HL-60 (cell line): ENCODE results near the gene SH3BP5.
A peak's percentile ranks its signal among the peaks of the same experiment; 100 is the strongest.

Source experiments
- GABPA ChIP-seq: IDR thresholded peaks from 2 replicates; pipeline ENCODE4 v1.6.1; 2012; ENCODE audit warnings: low read depth
- POLR2AphosphoS5 ChIP-seq: IDR thresholded peaks from 2 replicates; pipeline ENCODE4 v1.6.1; 2012; ENCODE audit warnings: low read depth
- SPI1 ChIP-seq: IDR thresholded peaks from 2 replicates; pipeline ENCODE4 v1.6.1; 2012; ENCODE audit warnings: low read depth, mild to moderate bottlenecking, borderline replicate concordance
- TF ChIP-seq, protein P1 (sequence below): IDR thresholded peaks from one replicate; pipeline ENCODE4 v1.5.1; 2011; ENCODE audit warnings: low read length, control low read depth, inconsistent platforms; ENCODE audit not compliant: insufficient read depth
- TF ChIP-seq, protein P2 (sequence below): IDR thresholded peaks from 2 replicates; pipeline ENCODE4 v1.6.1; 2012; ENCODE audit warnings: low read depth; ENCODE audit not compliant: insufficient replicate concordance

DNA sequence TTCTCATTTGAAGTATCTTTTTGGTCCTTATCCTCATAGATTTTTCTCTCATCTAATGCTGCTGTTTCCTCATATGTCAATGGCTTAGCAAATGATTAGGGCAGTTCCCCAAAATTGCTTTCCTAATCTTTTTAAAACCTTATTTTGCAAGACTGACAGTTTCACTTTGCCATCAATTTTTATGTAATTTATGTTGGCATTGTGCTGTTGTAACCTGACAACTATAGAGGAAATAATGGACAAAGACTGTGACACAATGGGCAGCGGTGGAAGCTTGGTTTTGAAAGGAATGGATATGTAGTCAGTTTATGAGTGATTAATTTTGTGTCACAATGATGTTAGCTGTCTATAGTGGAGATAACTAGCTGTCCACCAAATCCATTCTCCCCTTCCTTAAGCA, 10.6 kb upstream of the SH3BP5 start:
- TF ChIP-seq, protein P1, sequence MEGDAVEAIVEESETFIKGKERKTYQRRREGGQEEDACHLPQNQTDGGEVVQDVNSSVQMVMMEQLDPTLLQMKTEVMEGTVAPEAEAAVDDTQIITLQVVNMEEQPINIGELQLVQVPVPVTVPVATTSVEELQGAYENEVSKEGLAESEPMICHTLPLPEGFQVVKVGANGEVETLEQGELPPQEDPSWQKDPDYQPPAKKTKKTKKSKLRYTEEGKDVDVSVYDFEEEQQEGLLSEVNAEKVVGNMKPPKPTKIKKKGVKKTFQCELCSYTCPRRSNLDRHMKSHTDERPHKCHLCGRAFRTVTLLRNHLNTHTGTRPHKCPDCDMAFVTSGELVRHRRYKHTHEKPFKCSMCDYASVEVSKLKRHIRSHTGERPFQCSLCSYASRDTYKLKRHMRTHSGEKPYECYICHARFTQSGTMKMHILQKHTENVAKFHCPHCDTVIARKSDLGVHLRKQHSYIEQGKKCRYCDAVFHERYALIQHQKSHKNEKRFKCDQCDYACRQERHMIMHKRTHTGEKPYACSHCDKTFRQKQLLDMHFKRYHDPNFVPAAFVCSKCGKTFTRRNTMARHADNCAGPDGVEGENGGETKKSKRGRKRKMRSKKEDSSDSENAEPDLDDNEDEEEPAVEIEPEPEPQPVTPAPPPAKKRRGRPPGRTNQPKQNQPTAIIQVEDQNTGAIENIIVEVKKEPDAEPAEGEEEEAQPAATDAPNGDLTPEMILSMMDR = no peak
- TF ChIP-seq GABPA (no peak), POLR2AphosphoS5 (no peak), SPI1 (peak; percentile 88)
- TF ChIP-seq, protein P2, sequence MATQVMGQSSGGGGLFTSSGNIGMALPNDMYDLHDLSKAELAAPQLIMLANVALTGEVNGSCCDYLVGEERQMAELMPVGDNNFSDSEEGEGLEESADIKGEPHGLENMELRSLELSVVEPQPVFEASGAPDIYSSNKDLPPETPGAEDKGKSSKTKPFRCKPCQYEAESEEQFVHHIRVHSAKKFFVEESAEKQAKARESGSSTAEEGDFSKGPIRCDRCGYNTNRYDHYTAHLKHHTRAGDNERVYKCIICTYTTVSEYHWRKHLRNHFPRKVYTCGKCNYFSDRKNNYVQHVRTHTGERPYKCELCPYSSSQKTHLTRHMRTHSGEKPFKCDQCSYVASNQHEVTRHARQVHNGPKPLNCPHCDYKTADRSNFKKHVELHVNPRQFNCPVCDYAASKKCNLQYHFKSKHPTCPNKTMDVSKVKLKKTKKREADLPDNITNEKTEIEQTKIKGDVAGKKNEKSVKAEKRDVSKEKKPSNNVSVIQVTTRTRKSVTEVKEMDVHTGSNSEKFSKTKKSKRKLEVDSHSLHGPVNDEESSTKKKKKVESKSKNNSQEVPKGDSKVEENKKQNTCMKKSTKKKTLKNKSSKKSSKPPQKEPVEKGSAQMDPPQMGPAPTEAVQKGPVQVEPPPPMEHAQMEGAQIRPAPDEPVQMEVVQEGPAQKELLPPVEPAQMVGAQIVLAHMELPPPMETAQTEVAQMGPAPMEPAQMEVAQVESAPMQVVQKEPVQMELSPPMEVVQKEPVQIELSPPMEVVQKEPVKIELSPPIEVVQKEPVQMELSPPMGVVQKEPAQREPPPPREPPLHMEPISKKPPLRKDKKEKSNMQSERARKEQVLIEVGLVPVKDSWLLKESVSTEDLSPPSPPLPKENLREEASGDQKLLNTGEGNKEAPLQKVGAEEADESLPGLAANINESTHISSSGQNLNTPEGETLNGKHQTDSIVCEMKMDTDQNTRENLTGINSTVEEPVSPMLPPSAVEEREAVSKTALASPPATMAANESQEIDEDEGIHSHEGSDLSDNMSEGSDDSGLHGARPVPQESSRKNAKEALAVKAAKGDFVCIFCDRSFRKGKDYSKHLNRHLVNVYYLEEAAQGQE = no peak
